Pons (tissue), 1 donor: ENCODE data around the gene ST6GAL1.
"Not testable (repeated sequence)": the region's sequence is repeated elsewhere in the genome, so short reads cannot be mapped to it uniquely, and the experiment has no call there.

Experiments used
- DNase-seq: peaks from one replicate; pipeline ENCODE4 v3.0.0-alpha.2; 2016; ENCODE audit warnings: low spot score

Gene ST6GAL1

GRCh38 chr3:186940967-186941366, 10.6 kb downstream of the ST6GAL1 start:
- no peak for DNase-seq

GRCh38 chr3:186942168-186942567, 11.8 kb downstream of the ST6GAL1 start:
- no peak for DNase-seq

GRCh38 chr3:186945255-186945823, 15.0 kb downstream of the ST6GAL1 start:
- no peak for DNase-seq

- DNase-seq = no peak
Observed at GRCh38 chr3:186946756-186947375, 16.5 kb downstream of the ST6GAL1 start.

GRCh38 chr3:186949281-186949982, 19.1 kb downstream of the ST6GAL1 start:
- no peak for DNase-seq

- DNase-seq = no peak
Observed at GRCh38 chr3:186950402-186951093, 20.2 kb downstream of the ST6GAL1 start.

GRCh38 chr3:186951640-186952552, 21.6 kb downstream of the ST6GAL1 start:
- no peak for DNase-seq

GRCh38 chr3:186953011-186953487, 22.7 kb downstream of the ST6GAL1 start:
- peak; percentile 59 for DNase-seq

- DNase-seq = not testable (repeated sequence)
Observed at GRCh38 chr3:186953992-186954699, 23.8 kb downstream of the ST6GAL1 start.

GRCh38 chr3:186955898-186956696, 25.8 kb downstream of the ST6GAL1 start:
- no peak for DNase-seq

- DNase-seq = no peak
Observed at GRCh38 chr3:186959029-186959624, 28.8 kb downstream of the ST6GAL1 start.

GRCh38 chr3:186960347-186960746, 30.0 kb downstream of the ST6GAL1 start:
- DNase-seq = no peak

- no peak for DNase-seq
Observed at GRCh38 chr3:186962445-186962844, 32.1 kb downstream of the ST6GAL1 start.

GRCh38 chr3:186963636-186964035, 33.3 kb downstream of the ST6GAL1 start:
- DNase-seq = no peak

GRCh38 chr3:186964071-186964470, 33.7 kb downstream of the ST6GAL1 start:
- DNase-seq = no peak

- DNase-seq = no peak
Observed at GRCh38 chr3:186964616-186965015, 34.3 kb downstream of the ST6GAL1 start.

GRCh38 chr3:186965141-186965879, 35.0 kb downstream of the ST6GAL1 start:
- DNase-seq = no peak

GRCh38 chr3:186966406-186966805, 36.1 kb downstream of the ST6GAL1 start:
- no peak for DNase-seq

GRCh38 chr3:186967236-186967635, 36.9 kb downstream of the ST6GAL1 start:
- DNase-seq = not testable (repeated sequence)
